GM19193 (cell line): Measurements from ENCODE around the gene C1QTNF6.

Experiments
- POLR2A ChIP-seq: IDR thresholded peaks from 4 replicates; pipeline ENCODE4 v1.6.1; 2011; ENCODE audit not compliant: insufficient read depth, insufficient read length; ENCODE audit errors: extremely low read depth

C1QTNF6 gene

DNA sequence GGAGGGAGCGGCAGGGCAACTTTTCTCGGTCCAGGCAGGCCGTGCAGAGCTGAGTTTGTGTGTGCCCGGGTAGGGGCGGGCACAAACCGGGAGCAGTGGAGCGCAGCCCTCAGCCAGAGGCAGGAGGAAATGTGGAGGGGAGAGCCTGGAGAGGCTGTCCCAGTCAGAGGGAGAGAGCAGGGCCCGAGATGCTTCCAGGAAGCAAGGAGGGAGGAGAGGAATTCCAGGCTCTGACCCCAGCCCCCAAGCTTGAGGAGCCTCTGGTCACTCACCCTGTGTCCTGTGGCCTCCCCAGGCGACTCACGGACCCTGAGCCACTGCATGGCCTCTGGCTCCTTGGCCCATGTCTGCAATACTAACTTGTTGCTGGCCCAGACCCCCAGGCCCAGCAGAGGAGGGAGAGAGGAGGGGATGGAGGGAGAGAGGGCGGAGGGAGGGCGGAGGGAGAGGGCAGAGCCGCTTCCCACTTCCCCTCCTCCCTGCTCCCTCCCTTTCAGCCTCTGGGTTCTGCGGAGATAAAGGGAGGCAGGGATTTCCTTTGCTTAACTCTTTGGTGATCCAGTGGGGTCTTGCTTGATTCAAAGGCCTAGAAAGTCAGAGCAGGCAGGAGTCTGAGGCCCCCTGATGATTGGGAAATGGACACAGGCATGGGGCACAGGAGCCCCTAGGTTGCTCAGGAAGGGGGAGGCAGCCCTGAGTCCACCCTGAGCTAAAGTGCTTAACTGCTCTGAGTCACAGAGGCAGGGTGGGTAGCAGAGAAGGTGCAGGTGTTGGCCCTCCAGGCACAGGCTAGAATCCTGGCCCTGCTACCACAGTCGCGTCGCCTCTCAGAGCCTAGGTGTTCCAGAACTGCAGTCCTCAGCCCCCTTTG, at the start of gene C1QTNF6:
C1QTNF6 (minus strand) TSS at position 357 of the 871 bp plus-strand sequence; CDS start at position 323, 34 bp downstream.
- TF ChIP-seq POLR2A, result no peak

DNA sequence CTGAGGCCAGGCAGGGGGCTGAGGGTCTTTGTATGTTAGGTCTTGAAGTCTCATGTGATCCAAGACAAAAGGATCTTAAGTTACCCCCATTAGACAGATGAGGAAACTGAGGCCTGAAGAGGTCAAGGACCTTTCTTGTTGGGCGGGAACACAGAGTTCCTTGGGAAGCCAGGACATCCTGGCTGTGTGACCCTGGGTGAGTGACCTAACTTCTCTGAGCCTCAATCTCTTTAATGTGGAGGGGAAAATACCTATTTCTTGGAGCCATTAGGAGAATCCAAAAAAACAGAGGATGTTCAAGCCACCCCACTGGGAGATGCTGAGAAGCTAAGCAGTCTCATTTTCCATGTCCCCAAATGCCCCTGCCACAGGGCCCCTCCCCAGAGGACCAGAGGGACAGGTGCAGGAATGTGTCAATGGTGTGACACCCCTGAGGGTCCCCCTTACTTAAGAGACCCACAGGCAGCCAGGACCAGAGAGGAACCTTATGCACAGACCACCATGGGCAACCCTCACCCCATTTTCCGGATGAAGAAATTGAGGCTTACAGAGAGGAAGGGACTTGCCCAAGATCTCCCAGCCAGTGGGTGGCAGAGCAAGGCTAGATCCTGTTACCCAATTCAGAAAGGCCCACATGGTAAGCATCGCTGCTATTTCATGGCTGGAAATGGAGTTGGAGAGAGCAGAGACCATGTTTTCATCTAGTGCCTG, 48.0 kb upstream of the C1QTNF6 start:
- TF ChIP-seq POLR2A, result no peak

DNA sequence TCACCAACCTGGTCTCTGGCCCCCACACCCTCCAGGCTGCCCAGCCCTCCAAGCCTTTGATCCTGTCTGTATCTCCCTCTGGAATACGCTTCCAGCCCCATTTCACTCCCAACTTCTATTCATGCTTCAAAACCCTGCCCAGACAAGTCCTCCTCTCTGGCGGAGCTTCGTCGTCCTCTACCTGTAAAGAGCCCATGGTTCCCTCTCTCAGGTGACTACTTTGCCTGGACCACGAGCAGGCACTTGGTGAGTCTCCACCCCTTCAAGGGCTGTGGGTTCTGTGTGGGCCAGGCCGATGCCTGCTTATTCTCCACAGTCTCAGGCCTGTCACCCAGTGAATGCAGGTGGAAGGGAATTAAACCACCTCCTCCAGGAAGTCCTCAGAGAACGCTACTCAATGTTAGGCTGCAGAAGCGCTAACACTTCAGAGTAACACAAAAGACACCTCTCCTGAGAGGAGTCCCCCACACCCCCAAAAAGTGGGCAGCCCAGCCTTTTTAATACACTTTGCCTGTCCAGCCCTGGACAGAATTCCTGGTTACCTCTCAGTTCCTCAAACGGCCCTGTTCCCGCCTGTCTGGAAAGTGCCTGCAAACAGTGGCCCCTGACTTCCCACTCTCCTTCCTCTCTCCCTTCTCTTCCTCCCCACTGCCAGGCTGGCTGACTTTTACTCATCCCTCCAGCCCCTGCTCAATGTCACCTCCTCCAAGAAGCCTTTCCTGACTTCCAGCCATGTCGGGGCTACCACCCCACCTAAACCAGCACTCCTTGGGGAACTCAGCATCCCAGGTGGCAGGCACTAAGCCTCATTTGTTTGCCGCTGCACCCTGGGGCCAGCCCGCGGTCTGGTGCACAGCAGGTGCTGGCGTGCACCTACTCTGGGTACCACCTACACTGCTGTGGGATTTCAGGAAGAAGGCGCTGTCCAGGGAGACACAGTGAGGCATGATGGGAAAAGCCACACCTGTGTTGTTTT, 47.0 kb upstream of the C1QTNF6 start:
- no peak for TF ChIP-seq POLR2A

DNA sequence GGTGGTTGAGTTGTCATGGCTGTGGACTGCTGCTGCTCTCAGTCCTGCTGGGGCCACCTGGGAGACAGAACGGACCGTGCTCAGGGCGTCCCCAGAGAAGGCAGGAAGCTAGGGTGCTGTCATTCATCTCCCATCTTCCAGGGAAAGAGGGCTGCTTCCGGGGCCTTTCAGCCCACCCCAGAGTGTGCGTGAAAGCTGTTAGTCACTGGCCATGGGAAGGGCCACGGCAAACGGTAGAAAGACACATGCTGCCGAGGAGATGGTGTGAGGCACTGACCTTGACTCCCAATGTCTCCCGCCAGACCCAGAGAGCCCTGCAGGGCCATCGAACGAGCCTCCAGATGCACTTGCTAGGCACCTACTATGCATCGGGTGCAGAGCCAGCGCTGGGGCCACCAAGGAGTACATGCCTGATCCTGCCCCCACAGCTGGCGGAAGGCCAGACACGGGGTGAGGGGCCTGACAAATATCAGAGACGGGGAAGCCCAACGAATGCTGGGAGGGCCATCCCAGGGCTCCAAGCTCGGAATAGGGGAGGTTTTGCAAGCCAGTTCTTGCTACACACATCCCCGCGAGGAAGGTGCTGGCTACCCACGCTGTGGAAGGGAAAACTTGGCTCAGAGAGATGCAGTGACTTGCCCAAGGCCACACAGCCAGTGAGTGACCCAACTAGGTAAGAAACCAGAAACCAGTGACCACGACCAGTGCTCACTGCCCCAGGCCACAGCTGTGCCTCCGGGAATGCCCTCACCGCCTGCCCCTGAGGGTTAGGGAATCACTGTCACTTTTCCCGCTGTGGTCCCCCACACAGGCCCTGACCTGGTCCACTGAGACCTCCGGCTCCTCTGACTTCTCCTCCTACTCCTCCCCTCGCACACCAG, 45.9 kb upstream of the C1QTNF6 start:
- no peak for TF ChIP-seq POLR2A

DNA sequence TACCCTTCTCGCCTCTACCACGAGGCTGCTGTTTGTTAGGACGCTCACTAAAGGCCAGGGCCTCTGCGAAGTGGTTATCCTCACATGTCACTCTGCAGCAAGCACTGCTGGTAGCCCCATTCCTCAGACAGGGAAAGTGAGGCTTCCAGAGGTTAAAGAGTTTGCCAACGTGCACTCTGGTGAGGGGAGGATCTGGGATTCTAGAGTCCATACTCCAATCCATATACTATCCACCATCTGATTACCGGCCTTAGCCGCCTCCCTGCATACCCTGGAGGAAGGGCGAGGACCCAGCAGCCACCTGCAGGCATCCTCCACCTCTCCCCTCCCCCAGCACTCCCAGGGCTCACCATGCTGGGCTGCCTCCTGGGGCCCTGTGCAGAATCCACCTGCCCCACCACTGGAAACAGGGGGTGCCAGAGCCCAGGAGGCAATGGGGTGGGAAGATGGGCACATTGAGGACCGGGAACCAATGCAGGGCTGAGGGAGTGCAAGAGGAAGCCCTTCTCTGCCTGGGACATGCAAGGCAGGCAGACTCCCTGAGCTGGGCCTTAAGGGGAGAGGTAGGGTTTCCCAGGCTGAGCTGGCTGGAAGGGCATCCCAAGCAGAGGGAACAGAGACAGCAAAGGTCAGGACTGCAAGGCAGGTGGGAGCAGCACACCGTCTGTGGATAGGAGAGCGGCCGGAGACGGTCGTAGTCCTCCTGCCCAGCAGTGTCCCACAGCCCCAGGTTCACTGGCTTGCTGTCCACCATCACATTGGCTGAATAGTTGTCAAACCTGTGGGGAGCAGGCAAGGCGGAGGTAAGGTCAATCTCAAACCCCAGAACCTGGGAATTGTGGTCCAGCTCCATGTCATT, 44.3 kb upstream of the C1QTNF6 start:
- TF ChIP-seq POLR2A, result no peak

DNA sequence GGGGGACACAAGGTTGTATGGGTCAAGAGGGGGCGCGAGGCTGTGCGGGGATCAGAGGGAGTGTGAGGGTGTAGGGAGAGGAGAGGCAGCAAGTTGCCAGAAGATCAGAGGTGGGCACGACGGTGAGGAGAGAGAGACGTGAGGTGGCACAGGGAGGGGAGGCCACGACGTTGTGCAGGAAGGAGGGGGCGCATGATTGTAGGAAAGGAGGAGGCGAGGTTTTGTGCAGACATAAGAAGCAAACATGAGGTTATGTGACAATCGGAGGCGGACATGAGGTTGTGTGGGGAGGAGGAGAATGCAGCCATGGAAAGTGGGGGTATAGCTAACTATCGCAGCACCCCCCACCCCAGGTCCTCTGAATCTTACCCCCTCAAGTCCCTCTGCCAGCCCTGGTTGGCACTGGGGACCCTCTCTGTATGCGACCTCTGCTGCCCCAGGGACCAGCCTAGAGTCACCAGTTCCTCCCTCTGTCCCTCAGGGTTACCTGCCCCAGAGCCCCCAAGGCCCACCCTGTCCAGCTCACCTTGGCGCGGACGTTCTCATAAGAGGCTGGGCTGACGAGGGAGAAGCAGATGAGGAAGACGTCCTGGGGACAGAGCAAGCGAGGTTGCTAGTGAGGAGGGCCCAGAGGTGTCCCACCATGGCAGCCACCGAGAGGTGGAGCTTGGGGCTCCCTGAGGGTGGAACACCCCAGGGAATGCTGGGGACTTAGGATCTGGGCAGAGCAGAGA, 43.5 kb upstream of the C1QTNF6 start:
- TF ChIP-seq POLR2A, result no peak

DNA sequence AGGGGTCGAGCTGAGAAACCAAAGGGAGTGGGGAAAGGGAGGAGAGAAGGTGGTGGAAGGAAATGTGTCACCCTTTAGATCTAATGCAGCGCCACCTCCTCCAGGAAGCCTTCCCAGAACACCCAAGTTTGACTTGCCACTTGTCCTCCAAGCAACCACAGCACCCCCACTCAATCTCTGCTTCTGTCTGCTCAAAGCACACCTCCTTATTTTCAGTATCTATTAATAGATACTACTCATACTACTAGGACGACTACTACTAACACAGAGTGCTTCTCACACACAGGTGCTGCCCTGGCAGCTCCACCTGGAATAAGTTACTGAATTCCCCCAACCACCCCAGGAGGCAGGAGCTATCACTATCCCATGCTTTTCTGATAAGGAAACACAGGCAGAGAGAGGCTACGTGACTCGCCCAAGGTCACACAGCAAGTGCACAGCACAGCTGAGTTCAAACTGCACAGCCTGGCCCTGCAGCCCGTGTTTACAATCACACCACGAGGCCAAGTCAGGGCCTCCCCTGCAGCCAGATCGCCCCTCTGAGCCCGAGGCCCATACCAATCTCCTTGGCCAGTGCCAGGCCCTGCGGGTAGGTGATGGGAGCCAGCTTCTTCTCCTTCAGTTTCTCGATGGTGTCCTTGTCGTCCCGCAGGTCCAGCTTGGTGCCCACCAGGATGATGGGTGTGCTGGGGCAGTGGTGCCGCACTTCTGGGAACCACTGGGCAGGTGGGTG, 42.8 kb upstream of the C1QTNF6 start:
- TF ChIP-seq POLR2A, result peak; percentile 25

DNA sequence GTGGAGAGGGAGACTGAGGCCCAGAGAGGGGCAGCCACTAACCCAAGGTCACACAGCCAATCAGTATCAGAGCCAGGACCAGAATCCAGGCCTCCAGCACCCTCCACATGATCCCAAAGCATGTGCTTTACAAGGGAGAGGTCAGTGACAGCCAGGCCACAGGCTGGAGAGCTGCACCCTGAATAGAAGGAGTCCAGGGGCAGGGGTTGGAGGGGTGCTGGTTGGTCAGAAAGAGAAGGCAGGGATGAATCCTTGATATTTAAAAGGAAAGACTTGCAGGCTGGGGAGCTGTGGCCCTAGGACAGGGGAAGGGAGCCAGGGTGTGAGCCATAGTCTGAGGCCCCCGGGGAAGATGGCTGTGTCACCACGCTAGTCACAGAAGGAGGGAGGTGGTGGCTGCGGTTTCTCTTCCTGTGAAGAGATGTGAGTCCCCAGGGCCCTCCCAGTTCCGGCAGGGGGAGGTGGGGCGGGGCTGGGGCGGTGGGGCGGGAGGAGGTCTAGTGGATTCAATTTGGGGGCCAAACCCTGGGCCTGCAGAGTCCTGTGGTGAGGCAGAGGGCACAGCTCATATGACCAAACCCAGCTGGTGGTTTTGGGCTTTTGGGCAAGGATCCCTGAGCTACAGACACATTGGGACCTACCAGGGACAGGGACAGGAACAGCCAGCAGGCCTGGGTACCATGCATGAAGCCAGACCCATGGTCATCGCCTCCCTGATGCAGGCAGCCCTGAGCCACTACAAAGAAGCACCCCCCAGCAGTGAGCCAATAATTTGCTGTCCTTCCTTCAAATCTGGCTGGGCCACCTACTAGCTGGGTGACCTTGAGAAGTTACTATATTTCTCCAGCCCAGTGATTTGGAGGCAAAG, 42.0 kb upstream of the C1QTNF6 start:
- no peak for TF ChIP-seq POLR2A

DNA sequence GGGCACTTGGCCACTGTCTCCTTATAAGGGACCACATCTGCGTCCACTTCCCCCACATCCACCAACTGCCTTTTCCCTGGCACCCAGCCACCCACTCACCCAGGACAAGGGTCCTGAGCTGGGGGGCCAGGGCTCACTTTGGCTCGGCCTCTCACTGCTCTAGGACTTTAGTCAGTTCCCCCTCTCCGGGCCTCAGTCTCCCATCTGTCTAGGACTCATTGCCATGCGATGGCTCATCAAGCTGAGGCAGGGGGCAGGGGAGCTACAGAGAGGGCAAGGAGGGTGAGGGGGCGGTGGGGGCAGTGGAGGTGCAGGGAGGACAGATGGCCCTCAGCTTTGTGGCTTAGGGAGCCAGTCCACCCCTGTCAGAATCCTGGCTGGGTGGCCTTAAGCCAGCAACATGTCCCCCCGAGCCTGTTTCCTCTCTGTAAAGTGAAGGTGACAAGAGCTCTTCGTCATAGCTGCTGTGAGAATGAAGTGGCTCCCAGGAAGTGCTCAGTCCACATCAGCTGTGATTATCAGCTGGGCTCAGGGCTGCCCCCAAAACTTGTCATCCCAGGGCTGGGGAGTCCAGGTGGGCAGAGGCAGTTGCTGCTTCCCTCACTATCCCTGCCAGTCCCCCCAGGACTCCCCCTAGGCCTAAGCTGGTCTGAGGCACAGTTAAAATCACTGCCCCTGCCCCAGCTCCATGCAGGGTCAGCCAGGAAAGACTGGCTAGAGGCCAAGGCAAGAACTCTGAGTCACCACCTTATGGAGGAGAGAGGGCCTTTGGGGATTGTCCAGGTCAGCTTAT, 41.2 kb upstream of the C1QTNF6 start:
- peak; percentile 21 for TF ChIP-seq POLR2A

DNA sequence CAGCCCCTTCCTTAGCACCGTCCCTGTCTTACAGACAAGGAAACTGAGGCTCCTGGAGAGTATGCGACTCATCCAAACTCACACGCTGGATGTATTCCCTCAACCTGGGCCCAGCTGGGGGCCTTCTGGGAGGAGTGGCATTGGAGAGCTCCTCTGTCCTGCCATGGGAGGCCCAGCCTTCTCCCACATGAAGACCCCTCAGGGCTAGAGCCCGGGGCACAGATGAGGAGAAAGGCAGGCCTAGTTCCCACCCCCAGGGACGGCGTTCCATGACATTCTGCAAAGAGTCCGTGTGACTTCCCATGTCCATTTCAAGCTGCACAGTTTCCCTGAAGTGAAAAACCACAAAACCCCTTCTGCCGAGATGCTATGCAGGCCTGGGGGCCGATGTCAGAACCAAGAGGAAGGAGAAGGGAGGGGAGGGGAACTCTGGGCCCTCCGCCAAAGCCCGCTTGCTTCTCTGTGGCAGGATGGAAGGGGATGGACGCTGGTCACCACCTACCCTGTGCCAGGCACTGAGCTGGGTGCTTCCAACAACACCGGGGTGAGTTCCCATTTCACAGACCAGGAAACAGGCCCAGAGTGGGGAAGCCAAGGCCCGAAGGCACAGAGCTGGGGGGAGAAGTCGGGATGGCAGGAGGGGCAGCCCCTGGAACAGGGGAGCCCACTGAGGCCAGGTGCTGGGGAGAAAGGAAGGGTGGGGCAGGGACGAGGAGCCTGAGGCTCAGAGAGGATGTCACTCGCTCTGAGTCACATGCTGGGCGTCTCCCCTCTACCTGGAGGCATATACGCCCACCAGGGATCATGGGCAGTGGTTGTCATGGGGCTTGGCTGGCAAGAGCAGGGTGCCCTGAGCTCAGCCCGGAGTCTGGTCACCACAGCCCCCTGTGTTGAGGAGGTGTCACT, 40.3 kb upstream of the C1QTNF6 start:
- TF ChIP-seq POLR2A, result peak; percentile 35
